Thyroid gland (tissue), 4 donors: ENCODE measurements around the gene COL27A1. TPM values are rescaled to one million over a fixed set of nuclear protein-coding genes. Genes with fewer than 3 reads are reported as not detected.

Source experiments
- DNase-seq, 2 donors: peaks; one replicate each; pipeline ENCODE4 v3.0.0-alpha.2; 2019
- H3K27ac ChIP-seq, 3 donors: fragments of 200-600 bp; sonication (generic); 1 replicate in 2 of 3; 2 replicates in 1 of 3; pipeline ENCODE4 v1.5.1; 2016 to 2019; ENCODE audit warnings: mild to moderate bottlenecking in 1 of 3, moderate library complexity in 1 of 3
- H3K27me3 ChIP-seq: fragments of 200-600 bp; sonication (generic); one replicate; pipeline ENCODE4 v1.5.1; 2019
- H3K36me3 ChIP-seq, 2 donors: fragments of 200-600 bp; sonication (generic); one replicate each; pipeline ENCODE4 v1.5.1; 2016 to 2019
- H3K4me1 ChIP-seq, 2 donors: fragments of 200-600 bp; sonication (generic); one replicate each; pipeline ENCODE4 v1.5.1; 2017 to 2019
- H3K4me3 ChIP-seq, 3 donors: fragments of 200-600 bp; sonication (generic); replicated peaks in 1 of 3; 1 replicate in 2 of 3; 2 replicates in 1 of 3; pipeline ENCODE4 v1.5.1; 2016; ENCODE audit warnings: mild to moderate bottlenecking in 1 of 3
- H3K9me3 ChIP-seq: fragments of 200-600 bp; sonication (generic); one replicate; pipeline ENCODE4 v1.5.1; 2017
- CTCF ChIP-seq, 6 experiments: fragments of 200-600 bp in 3 of 6; fragments of 450-650 bp in 3 of 6; sonication (generic) in 3 of 6; IDR thresholded peaks; one replicate each; pipeline ENCODE4 v1.5.1; 2016 to 2019; ENCODE audit warnings: antibody characterized with exemption in 6 of 6, mild to moderate bottlenecking in 2 of 6, inconsistent platforms in 1 of 6, moderate library complexity in 1 of 6
- POLR2A ChIP-seq, 2 donors: fragments of 450-650 bp; IDR thresholded peaks; one replicate each; pipeline ENCODE4 v1.6.1; 2017; ENCODE audit warnings: antibody characterized with exemption in 2 of 2, mild to moderate bottlenecking in 2 of 2, moderate library complexity in 1 of 2
- WGBS, 2 donors: methylation state at CpG; one replicate each; pipeline ENCODE4 v1.1.5; 2017; 5-methylcytosine and 5-hydroxymethylcytosine counted together
- intact Hi-C: fragments of 100-400 bp; cut with DNase I; formaldehyde crosslinking; loops from one replicate; pipeline ENCODE4 v1.15.1; 2023
- total RNA-seq, 4 donors: library from RNA; depleted of rRNA; stranded (reverse); fragments of >200 nt; gene quantifications; one replicate each; pipeline ENCODE4 v1.2.3, GENCODE V29; 2016

COL27A1 gene
- total RNA-seq, 4 donors from 2014 or later: 6.7 to 32.5 (median 10.6) TPM

- 88 to 92% methylated on average over 9 to 11 of the region's 11 CpGs for WGBS, 2 donors
- DNase-seq: no peak
- no peaks in the 10 kb centered on the region for H3K9me3 ChIP-seq
- H3K27ac ChIP-seq: no peak overlapping the region
- no peak for TF ChIP-seq POLR2A (IDR thresholded peaks at IDR 0.05)
- TF ChIP-seq CTCF (IDR thresholded peaks at IDR 0.05): no peak
- no peaks in the 10 kb centered on the region for H3K36me3 ChIP-seq
- no peaks in the 10 kb centered on the region for H3K27me3 ChIP-seq
- no peak overlapping the region for H3K4me3 ChIP-seq
- intact Hi-C loops: loop anchor here (5.0 kb wide), 2 partner anchors 132 to 192 kb away; no protein-coding TSS in a partner anchor
- H3K4me1 ChIP-seq: no peaks in the 10 kb centered on the region
Measured at GRCh38 chr9:114284316-114285060, 129.2 kb downstream of the COL27A1 start.

GRCh38 chr9:114285166-114285867, 130.0 kb downstream of the COL27A1 start:
- WGBS, 2 donors: 50 to 55% methylated on average over 14 to 19 of the region's 20 CpGs
- Histone ChIP-seq H3K36me3 (no peaks in the 10 kb centered on the region), H3K27me3 (no peaks in the 10 kb centered on the region), H3K4me3 (no peak overlapping the region), H3K27ac (no peak overlapping the region), H3K9me3 (no peaks in the 10 kb centered on the region), H3K4me1 (no peaks in the 10 kb centered on the region)
- DNase-seq: peak in 1 of 2 donors; percentile 21
- intact Hi-C loops: loop anchor here (5.0 kb wide), 2 partner anchors 133 to 193 kb away; no protein-coding TSS in a partner anchor
- TF ChIP-seq CTCF (IDR thresholded peaks at IDR 0.05) (no peak), POLR2A (IDR thresholded peaks at IDR 0.05) (no peak)

- DNase-seq: no peak
- no peak overlapping the region for H3K4me3 ChIP-seq
- no peak overlapping the region for H3K27ac ChIP-seq
- H3K9me3 ChIP-seq: no peaks in the 10 kb centered on the region
- no peaks in the 10 kb centered on the region for H3K27me3 ChIP-seq
- TF ChIP-seq POLR2A (IDR thresholded peaks at IDR 0.05): no peak
- no peak for TF ChIP-seq CTCF (IDR thresholded peaks at IDR 0.05)
- WGBS, 2 donors: 87% methylated on average over 10 of the region's 10 CpGs
- no peaks in the 10 kb centered on the region for H3K4me1 ChIP-seq
- H3K36me3 ChIP-seq: no peaks in the 10 kb centered on the region
- intact Hi-C loops: loop anchor here (5.0 kb wide), 2 partner anchors 134 to 194 kb away; no protein-coding TSS in a partner anchor
Measured at GRCh38 chr9:114286146-114286679, 130.9 kb downstream of the COL27A1 start.

- DNase-seq: no peak
- H3K9me3 ChIP-seq: no peaks in the 10 kb centered on the region
- H3K4me1 ChIP-seq: no peaks in the 10 kb centered on the region
- H3K27ac ChIP-seq: no peak overlapping the region
- no peak overlapping the region for H3K4me3 ChIP-seq
- no peaks in the 10 kb centered on the region for H3K36me3 ChIP-seq
- WGBS, 2 donors: 90 to 93% methylated on average over 14 to 16 of the region's 16 CpGs
- no peaks in the 10 kb centered on the region for H3K27me3 ChIP-seq
- no peak for TF ChIP-seq POLR2A (IDR thresholded peaks at IDR 0.05)
- TF ChIP-seq CTCF (IDR thresholded peaks at IDR 0.05): no peak
- intact Hi-C loops: loop anchor here (5.0 kb wide), 2 partner anchors 135 to 195 kb away; no protein-coding TSS in a partner anchor
Measured at GRCh38 chr9:114287001-114287762, 131.8 kb downstream of the COL27A1 start.
